Dermis microvascular lymphatic vessel endothelial cell (primary cell): ENCODE data around the gene ZNF768. TPM values are rescaled to one million over a fixed set of nuclear protein-coding genes. Genes with fewer than 3 reads are reported as not detected.
"Not testable (repeated sequence)": the region's sequence is repeated elsewhere in the genome, so short reads cannot be mapped to it uniquely, and the experiment has no call there.

Source experiments
- DNase-seq, 2 donors: peaks; one replicate each; pipeline versions ENCODE4 v3.0.0 to v3.0.0-alpha.2; 2010; ENCODE audit warnings: low read depth in 2 of 2
- total RNA-seq: library from RNA; depleted of rRNA; stranded (reverse); fragments of >200 nt; gene quantifications from 2 replicates; pipeline ENCODE4 v1.2.1, GENCODE V29; 2014

ZNF768 gene
- total RNA-seq, 1 donor from 2014 or later = 13.7 TPM

DNA sequence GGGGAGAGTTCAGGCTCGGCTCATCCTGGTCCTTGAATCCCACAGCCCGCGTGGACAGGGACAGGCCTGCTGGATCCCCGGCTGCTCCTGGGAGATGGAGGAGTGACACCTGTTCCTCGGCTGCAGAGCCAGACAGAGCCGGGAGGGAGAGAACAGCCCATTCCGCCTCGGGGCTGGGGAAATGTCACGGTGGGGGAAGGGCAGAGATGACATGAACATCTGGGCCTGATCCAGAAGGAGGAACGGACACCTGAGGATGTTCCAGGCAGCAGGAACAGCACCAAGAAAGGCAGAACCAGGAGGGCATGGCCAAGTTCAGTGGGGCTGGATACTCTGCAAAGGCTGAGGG, 29.7 kb upstream of the ZNF768 start:
- no peak for DNase-seq

GRCh38 chr16:30555315-30556124, 29.2 kb upstream of the ZNF768 start:
- DNase-seq = no peak

GRCh38 chr16:30554557-30555314, 28.4 kb upstream of the ZNF768 start:
- no peak for DNase-seq

- DNase-seq = no peak
Observed at GRCh38 chr16:30553393-30553899, 27.1 kb upstream of the ZNF768 start.

GRCh38 chr16:30552956-30553355, 26.6 kb upstream of the ZNF768 start:
- DNase-seq = no peak

DNA sequence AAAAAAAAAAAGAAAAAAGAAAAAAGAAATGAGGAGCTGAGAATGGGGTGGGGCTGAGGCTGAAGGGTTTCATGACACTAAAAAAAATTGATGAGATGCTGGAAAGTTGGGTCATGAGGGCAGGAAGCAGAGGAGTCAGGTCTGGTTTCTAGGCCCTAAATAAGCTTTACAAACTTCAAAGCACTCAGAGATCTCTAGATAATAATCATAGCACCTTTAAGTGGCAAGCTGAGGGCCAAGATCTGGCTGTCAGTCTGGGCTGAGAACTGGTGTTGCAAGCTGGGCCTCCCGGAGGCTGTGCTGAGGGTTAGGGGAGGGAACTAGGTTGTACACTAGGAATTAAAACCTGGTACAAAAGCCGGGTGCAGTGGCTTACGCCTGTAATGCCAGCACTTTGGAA, 25.4 kb upstream of the ZNF768 start:
- DNase-seq = no peak

GRCh38 chr16:30548416-30549253, 22.3 kb upstream of the ZNF768 start:
- DNase-seq = no peak

- DNase-seq = no peak
Observed at GRCh38 chr16:30546115-30546514, 19.7 kb upstream of the ZNF768 start.

DNA sequence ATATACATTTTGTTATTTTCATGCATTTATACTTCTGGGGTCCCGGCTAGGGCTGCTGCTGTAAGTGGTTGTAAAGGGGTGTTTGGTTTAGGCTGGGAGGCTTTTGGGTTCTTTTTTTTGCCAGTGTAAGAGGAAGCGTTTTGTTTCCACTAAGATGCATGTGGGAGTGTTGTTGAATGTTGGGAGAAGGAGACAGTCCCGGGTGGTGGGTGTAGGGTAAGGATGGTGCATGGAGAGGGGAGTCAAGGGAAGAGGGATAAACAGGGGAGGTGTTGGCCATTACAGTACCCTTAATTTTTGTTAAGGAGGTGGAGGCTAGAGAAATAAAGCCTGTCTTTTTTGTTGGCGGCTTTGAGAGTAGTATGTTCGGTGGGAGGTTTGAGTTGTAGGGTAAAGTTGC, 16.7 kb upstream of the ZNF768 start:
- DNase-seq = no peak

- DNase-seq = peak in 1 of 2 donors; percentile 44
Observed at GRCh38 chr16:30541502-30542329, 15.3 kb upstream of the ZNF768 start.

DNA sequence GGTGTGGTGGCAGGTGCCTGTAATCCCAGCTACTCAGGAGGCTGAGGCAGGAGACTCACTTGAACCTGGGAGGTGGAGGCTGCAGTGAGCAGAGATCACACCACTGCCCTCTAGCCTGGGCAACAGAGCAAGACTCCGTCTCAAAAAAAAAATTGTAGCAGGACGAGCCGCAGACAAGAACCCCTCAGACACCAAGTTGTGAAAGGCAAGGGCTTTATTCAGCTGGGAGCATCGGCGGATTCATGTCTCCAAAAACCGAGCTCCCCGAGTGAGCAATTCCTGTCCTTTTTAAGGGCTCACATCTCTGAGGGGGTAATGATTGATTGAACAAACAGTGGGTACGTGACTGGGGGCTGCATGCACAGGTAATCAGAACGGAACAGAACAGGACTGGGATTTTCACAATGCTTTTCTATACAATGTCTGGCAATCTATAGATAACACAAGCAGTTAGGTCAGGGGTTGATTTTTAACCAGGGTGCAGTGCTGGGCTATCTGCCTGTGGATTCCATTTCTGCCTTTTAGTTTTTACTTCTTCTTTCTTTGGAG, 14.6 kb upstream of the ZNF768 start:
- not testable (repeated sequence) for DNase-seq

GRCh38 chr16:30539986-30540526, 13.7 kb upstream of the ZNF768 start:
- not testable (repeated sequence) for DNase-seq

- DNase-seq = no peak
Observed at GRCh38 chr16:30539000-30539964, 12.9 kb upstream of the ZNF768 start.

GRCh38 chr16:30536391-30537024, 10.1 kb upstream of the ZNF768 start:
- DNase-seq = not testable (repeated sequence)

DNA sequence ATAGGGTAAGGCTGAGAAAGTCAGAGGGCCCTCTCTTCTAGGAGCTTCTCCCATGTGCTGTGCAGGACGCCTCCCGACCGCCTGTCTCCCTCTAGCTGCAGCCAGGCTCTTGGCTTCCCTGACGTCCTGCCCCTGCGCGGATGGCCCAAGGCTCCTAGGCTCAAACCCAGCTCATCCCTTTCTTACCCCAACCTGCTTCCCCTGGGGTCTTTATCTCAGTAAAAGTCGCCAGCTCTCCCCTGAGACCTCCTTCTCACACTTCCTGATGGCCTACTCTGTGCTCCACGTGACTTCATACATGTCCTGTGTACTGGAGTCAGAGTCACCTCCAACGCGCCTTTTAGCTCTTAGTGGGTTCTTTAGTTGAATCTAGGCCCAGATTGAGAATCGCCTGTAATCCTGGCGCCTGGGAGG, 9.4 kb upstream of the ZNF768 start:
- DNase-seq = peak in 1 of 2 donors; percentile 77

GRCh38 chr16:30535106-30535776, 8.9 kb upstream of the ZNF768 start:
- no peak for DNase-seq

GRCh38 chr16:30534368-30535105, 8.2 kb upstream of the ZNF768 start, which contains the start of gene ZNF747:
TSS of gene ZNF747 (minus strand) at chr16:30534858. CDS start at chr16:30534679, 179 bp downstream.
- peak; percentile 76 to 87 for DNase-seq
